ENCODE data around the gene PNRC2. TPM values are rescaled to one million over a fixed set of nuclear protein-coding genes. Genes with fewer than 3 reads are reported as not detected.
"Not testable (repeated sequence)": the region's sequence is repeated elsewhere in the genome, so short reads cannot be mapped to it uniquely, and the experiment has no call there.

Gene PNRC2
- total RNA-seq, 2 experiments from 2014 or later, result 151 to 186 TPM

DNA sequence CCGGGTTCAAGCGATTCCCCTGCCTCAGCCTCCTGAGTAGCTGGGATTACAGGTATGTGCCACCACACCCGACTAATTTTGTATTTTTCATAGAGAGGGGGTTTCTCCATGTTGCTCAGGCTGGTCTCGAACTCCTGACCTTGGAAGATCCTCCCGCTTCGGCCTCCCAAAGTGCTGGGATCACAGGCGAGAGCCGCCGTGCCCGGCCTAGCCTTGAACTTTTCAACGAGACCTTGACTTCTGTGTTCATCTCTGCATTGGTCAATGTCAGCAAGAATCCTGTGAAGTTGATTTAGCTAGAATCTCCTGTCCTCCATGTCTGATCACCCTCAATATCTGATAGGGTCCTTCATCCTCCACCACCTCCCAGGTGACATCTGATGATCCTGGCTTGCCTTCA, 35.0 kb upstream of the PNRC2 start:
- ChIA-PET CTCF (no interaction called here), POLR2A (no interaction called here)
- H3K9me3 Mint-ChIP-seq, result no peaks in the 10 kb centered on the region
- H3K27ac Mint-ChIP-seq, result no peak overlapping the region
- H3K4me3 Mint-ChIP-seq, result no peak overlapping the region
- peaks cover 3% of the 10 kb centered on the region for H3K4me1 Mint-ChIP-seq
- DNase-seq, result no peak
- H3K27me3 Mint-ChIP-seq, result peaks cover 2% of the 10 kb centered on the region
- no peaks in the 10 kb centered on the region for H3K36me3 Mint-ChIP-seq (ENCODE audit: low read depth)

- POLR2A ChIA-PET, result no interaction called here
- Mint-ChIP-seq H3K27me3 (peaks cover 2% of the 10 kb centered on the region), H3K4me3 (no peak overlapping the region), H3K9me3 (no peaks in the 10 kb centered on the region), H3K27ac (no peak overlapping the region), H3K36me3 (ENCODE audit: low read depth) (no peaks in the 10 kb centered on the region), H3K4me1 (no peaks in the 10 kb centered on the region)
- no peak for DNase-seq
- CTCF ChIA-PET, result interaction anchor here (0.6 kb wide), 2 partner anchors 25 to 153 kb away, joined by 3 to 5 read pairs; no protein-coding TSS in a partner anchor
Measured at GRCh38 chr1:23925279-23925678, 34.3 kb upstream of the PNRC2 start.

DNA sequence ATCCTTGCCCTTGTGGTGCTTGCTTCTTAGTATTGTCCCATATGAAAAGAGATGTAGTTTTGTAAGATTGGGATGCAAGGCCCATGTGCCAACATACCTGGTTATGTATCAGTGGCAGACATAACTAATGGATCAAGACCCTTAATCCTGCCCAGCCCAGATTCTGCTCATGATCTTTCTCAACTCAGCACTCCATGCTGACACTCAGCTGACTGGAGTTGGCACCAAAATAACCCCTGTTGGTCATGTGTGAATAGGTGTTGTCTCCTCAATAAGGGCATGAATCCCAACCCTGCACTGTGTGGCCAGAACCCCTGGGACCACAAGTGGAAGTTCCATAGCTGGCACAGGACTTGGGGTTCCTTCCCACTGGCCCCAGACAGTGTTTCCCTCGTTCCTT, 32.5 kb upstream of the PNRC2 start:
- ChIA-PET CTCF (interaction anchor here (0.6 kb wide), 1 partner anchor 97 kb away, joined by 3 read pairs; no protein-coding TSS in a partner anchor), POLR2A (no interaction called here)
- no peak for DNase-seq
- no peak overlapping the region for H3K27ac Mint-ChIP-seq
- no peaks in the 10 kb centered on the region for H3K36me3 Mint-ChIP-seq (ENCODE audit: low read depth)
- H3K4me3 Mint-ChIP-seq, result no peak overlapping the region
- peaks cover 6% of the 10 kb centered on the region for H3K27me3 Mint-ChIP-seq
- H3K4me1 Mint-ChIP-seq, result no peaks in the 10 kb centered on the region
- H3K9me3 Mint-ChIP-seq, result no peaks in the 10 kb centered on the region

GRCh38 chr1:23928789-23929188, 30.8 kb upstream of the PNRC2 start:
- DNase-seq, result no peak
- Mint-ChIP-seq H3K4me3 (no peak overlapping the region), H3K27ac (no peak overlapping the region), H3K4me1 (no peaks in the 10 kb centered on the region), H3K27me3 (peaks cover 6% of the 10 kb centered on the region), H3K9me3 (no peaks in the 10 kb centered on the region), H3K36me3 (ENCODE audit: low read depth) (no peaks in the 10 kb centered on the region)
- POLR2A ChIA-PET, result no interaction called here
- CTCF ChIA-PET, result interaction anchor here (0.7 kb wide), 1 partner anchor 201 kb away, joined by 3 read pairs; no protein-coding TSS in a partner anchor

DNA sequence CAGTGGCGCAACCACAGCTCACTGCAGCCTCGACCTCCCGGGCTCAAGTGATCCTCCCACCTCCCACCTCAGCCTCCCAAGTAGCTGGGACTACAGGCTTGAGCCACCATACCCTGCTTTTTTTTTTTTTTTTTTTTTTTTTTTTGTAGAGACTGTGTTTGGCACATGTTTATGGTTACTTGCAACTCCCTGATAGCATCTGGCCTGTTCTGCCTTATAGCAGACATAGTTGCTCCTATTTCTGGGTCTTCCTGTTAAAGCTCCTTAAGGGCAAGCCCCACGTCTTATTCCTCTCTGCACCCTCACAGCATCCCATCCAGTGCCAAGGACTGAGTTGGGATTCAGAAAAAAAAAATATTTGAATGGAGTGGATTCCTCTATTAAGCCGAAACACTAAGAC, 29.4 kb upstream of the PNRC2 start:
- Mint-ChIP-seq H3K4me3 (no peak overlapping the region), H3K27ac (no peak overlapping the region), H3K4me1 (no peaks in the 10 kb centered on the region), H3K36me3 (ENCODE audit: low read depth) (no peaks in the 10 kb centered on the region), H3K27me3 (peaks cover 6% of the 10 kb centered on the region), H3K9me3 (no peaks in the 10 kb centered on the region)
- ChIA-PET POLR2A (no interaction called here), CTCF (interaction anchor here (1.3 to 1.6 kb wide), 2 partner anchors 14 to 19 kb away, joined by 3 to 5 read pairs; no protein-coding TSS in a partner anchor)
- no peak for DNase-seq

GRCh38 chr1:23930861-23931490, 28.7 kb upstream of the PNRC2 start:
- H3K27ac Mint-ChIP-seq, result no peak overlapping the region
- no peak overlapping the region for H3K4me3 Mint-ChIP-seq
- H3K9me3 Mint-ChIP-seq, result no peaks in the 10 kb centered on the region
- no peak for DNase-seq
- no peaks in the 10 kb centered on the region for H3K4me1 Mint-ChIP-seq
- POLR2A ChIA-PET, result no interaction called here
- no peaks in the 10 kb centered on the region for H3K36me3 Mint-ChIP-seq (ENCODE audit: low read depth)
- CTCF ChIA-PET, result interaction anchor here (1.0 to 1.6 kb wide), 3 partner anchors 14 to 19 kb away, joined by 3 to 5 read pairs (median 3); no protein-coding TSS in a partner anchor
- H3K27me3 Mint-ChIP-seq, result peaks cover 6% of the 10 kb centered on the region

- Mint-ChIP-seq H3K4me3 (no peak overlapping the region), H3K9me3 (no peaks in the 10 kb centered on the region), H3K4me1 (no peaks in the 10 kb centered on the region), H3K36me3 (ENCODE audit: low read depth) (no peaks in the 10 kb centered on the region), H3K27ac (no peak overlapping the region), H3K27me3 (peaks cover 6% of the 10 kb centered on the region)
- ChIA-PET POLR2A (no interaction called here), CTCF (interaction anchor here (1.0 kb wide), 1 partner anchor 17 kb away, joined by 3 read pairs; no protein-coding TSS in a partner anchor)
- no peak for DNase-seq
Measured at GRCh38 chr1:23931491-23931880, 28.1 kb upstream of the PNRC2 start.

DNA sequence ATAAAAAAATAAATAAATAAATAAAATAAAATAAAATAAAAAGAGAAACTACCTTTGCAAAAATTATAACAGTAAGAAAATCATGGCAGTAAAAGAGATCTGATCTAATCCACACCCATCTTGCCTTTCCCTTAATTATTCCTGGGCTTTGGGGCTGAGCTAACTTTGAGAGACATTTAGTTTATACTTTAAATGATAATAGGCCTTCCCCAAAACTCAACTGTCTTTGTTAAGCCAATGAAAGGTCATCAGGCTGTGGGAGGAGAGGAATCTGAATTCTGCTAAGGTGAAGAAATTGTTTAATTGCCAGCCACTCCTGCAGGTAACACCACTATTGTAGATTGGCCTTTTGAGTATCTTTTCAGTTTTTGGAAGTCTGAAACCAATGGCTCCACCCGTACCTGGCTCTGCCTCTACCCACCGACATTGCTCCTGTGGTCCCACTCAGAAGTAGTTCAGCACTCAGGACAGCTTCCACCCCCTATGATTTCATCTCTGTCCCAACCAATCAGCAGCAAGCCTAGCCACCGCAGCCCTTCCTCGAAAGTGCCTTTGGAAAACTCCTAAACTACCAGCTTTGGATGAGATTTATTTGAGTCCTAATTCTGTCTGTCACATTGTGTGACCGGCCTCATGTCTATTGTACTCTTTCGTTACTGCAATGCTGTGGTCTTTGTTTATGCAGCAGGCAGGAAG, 23.0 kb upstream of the PNRC2 start:
- no peak overlapping the region for H3K27ac Mint-ChIP-seq
- H3K9me3 Mint-ChIP-seq, result no peaks in the 10 kb centered on the region
- no peak for DNase-seq
- H3K36me3 Mint-ChIP-seq (ENCODE audit: low read depth), result no peaks in the 10 kb centered on the region
- H3K4me3 Mint-ChIP-seq, result no peak overlapping the region
- CTCF ChIA-PET, result no interaction called here
- H3K27me3 Mint-ChIP-seq, result peaks cover 4% of the 10 kb centered on the region
- H3K4me1 Mint-ChIP-seq, result no peaks in the 10 kb centered on the region
- POLR2A ChIA-PET, result no interaction called here

DNA sequence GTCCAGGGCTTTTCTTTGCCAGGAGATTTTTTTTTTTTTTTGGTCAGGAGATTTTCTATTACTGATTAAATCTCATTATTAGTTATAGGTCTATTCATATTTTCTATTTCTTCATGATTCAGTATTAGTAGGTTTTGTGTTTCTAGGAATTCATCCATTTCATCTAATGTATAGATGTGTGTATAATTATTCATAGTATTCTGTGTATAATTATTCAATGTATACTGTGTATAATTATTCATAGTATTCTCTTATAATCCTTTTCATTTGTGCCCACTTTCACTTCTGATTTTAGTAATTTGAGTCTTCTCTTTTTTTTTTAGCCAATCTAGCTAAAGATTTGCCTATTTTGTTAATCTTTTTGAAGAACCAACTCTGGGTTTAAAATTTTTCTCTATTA, 12.3 kb upstream of the PNRC2 start:
- no peak for DNase-seq
- CTCF ChIA-PET, result no interaction called here
- POLR2A ChIA-PET, result no interaction called here
- Mint-ChIP-seq H3K27ac (no peak overlapping the region), H3K36me3 (ENCODE audit: low read depth) (peaks cover 1% of the 10 kb centered on the region), H3K9me3 (peaks cover 7% of the 10 kb centered on the region), H3K27me3 (peaks cover 27% of the 10 kb centered on the region), H3K4me3 (no peak overlapping the region), H3K4me1 (peaks cover 3% of the 10 kb centered on the region)

GRCh38 chr1:23953020-23953419, 6.6 kb upstream of the PNRC2 start:
- H3K27ac Mint-ChIP-seq, result no peak overlapping the region
- ChIA-PET CTCF (interaction anchor here (0.6 kb wide), 2 partner anchors 43 to 1030 kb away, joined by 3 to 5 read pairs; no protein-coding TSS in a partner anchor), POLR2A (no interaction called here)
- no peaks in the 10 kb centered on the region for H3K27me3 Mint-ChIP-seq
- DNase-seq, result no peak
- no peak overlapping the region for H3K4me3 Mint-ChIP-seq
- H3K9me3 Mint-ChIP-seq, result no peaks in the 10 kb centered on the region
- peaks cover 35% of the 10 kb centered on the region for H3K4me1 Mint-ChIP-seq
- H3K36me3 Mint-ChIP-seq (ENCODE audit: low read depth), result no peaks in the 10 kb centered on the region

- H3K4me3 Mint-ChIP-seq, result peak overlapping the region; percentile 36
- H3K9me3 Mint-ChIP-seq, result no peaks in the 10 kb centered on the region
- CTCF ChIA-PET, result interaction anchor here (0.6 kb wide), 1 partner anchor 681 kb away, joined by 4 read pairs; no protein-coding TSS in a partner anchor
- H3K36me3 Mint-ChIP-seq (ENCODE audit: low read depth), result peaks cover 23% of the 10 kb centered on the region
- H3K4me1 Mint-ChIP-seq, result peaks cover 53% of the 10 kb centered on the region
- no peak for DNase-seq
- peak overlapping the region; percentile 100 for H3K27ac Mint-ChIP-seq
- H3K27me3 Mint-ChIP-seq, result no peaks in the 10 kb centered on the region
- POLR2A ChIA-PET, result no interaction called here
Measured at GRCh38 chr1:23957096-23957495, 2.5 kb upstream of the PNRC2 start.

- not testable (repeated sequence) for DNase-seq
- POLR2A ChIA-PET, result interaction anchor here (1.7 kb wide), 1 partner anchor 22 kb away, joined by 9 read pairs; the partner anchor contains the start of gene SRSF10
- CTCF ChIA-PET, result interaction anchor here (0.6 to 1.9 kb wide), 3 partner anchors 15 to 302 kb away, joined by 3 to 9 read pairs (median 4); partner anchors contain the start of gene SRSF10
Measured at GRCh38 chr1:23958040-23958809, 1.4 kb upstream of the PNRC2 start.

More at GRCh38 chr1:23958040-23958809, 1.4 kb upstream of the PNRC2 start:
- Mint-ChIP-seq H3K4me3 (peak overlapping the region; percentile 100), H3K4me1 (peaks cover 61% of the 10 kb centered on the region), H3K27ac (peak overlapping the region; percentile 100), H3K36me3 (ENCODE audit: low read depth) (peaks cover 30% of the 10 kb centered on the region)
- H3K9me3 Mint-ChIP-seq, H3K27me3 Mint-ChIP-seq: not testable (repeated sequence)
